ENCODE measurements around the gene KCNIP4.

Gene KCNIP4

DNA sequence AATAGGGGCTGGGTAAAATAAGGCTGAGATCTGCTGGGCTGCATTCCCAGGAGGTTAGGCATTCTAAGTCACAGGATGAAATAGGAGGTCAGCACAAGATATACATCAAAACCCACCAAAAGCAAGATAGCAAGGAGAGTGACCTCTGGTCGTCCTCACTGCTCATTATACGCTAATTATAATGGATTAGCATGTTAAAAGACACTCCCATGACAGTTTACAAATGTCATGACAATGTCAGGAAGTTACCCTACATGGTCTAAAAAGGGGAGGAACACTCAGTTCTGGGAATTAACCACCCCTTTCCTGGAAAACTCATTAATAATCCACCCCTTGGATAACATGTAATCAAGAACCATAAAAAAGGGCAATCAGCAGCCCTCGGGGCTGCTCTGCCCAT, 403.6 kb downstream of the KCNIP4 start:
- no peak overlapping the region for H3K18ac ChIP-seq (ENCODE audit: low read length)
- H4K5ac ChIP-seq (ENCODE audit: low read length): no peak overlapping the region
- no CpG with 5 or more reads among the region's 3 CpGs for WGBS (ENCODE audit: extremely low coverage, insufficient coverage, low lambda C conversion rate)
- H3K4me1 ChIP-seq (ENCODE audit: control insufficient read depth, low read depth, low read length): no peaks in the 10 kb centered on the region
- H2BK5ac ChIP-seq (ENCODE audit: low read length): no peak overlapping the region
- H2AK5ac ChIP-seq (ENCODE audit: low read length): no peak overlapping the region
- no peak overlapping the region for H4K8ac ChIP-seq (ENCODE audit: low read depth, low read length)
- no peak overlapping the region for H3K9ac ChIP-seq (ENCODE audit: low read length)
- no peak overlapping the region for H3K4me2 ChIP-seq (ENCODE audit: low read length)
- H3K36me3 ChIP-seq (ENCODE audit: control insufficient read depth, insufficient read depth, low read length): no peaks in the 10 kb centered on the region
- H3K27ac ChIP-seq (ENCODE audit: low read depth, low read length): no peak overlapping the region
- no peak overlapping the region for H2BK120ac ChIP-seq (ENCODE audit: low read depth, low read length)
- no peaks in the 10 kb centered on the region for H3K79me1 ChIP-seq (ENCODE audit: low read length)
- H3K4ac ChIP-seq (ENCODE audit: low read depth, low read length): no peak overlapping the region
- no peak for DNase-seq
- no peak overlapping the region for H3K4me3 ChIP-seq (ENCODE audit: low read length)
- H3K27me3 ChIP-seq (ENCODE audit: insufficient read depth, low read length, poor library complexity): no peaks in the 10 kb centered on the region
- no peak overlapping the region for H3K56ac ChIP-seq (ENCODE audit: low read length)
- no peak overlapping the region for H2BK15ac ChIP-seq (replicated peaks; ENCODE audit: low read depth)
- no peaks in the 10 kb centered on the region for H3K79me2 ChIP-seq (ENCODE audit: control insufficient read depth, insufficient read depth, low read length)
- no peak overlapping the region for H3K23ac ChIP-seq (ENCODE audit: low read length)

DNA sequence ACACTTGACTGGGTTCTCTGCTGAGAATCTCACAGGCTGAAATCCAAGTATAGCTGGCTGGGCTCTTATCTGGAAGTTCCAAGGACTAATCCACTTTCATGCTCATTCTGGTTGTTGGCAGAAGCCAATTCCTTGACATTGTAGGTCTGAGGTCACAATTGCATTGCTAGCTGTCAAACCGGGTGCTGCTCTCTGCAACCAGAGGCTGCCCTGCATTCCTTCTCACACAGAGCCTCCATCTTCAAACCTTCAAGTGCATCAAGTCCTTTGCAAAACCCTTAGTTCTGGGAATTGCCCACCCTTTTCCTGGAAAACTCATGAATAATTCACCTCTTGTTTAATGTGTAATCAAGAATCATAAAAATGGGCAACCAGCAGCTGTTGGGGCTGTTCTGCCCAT, 404.2 kb downstream of the KCNIP4 start:
- H2BK120ac ChIP-seq (ENCODE audit: low read depth, low read length): no peak overlapping the region
- no peaks in the 10 kb centered on the region for H3K27me3 ChIP-seq (ENCODE audit: insufficient read depth, low read length, poor library complexity)
- no peak overlapping the region for H3K27ac ChIP-seq (ENCODE audit: low read depth, low read length)
- H3K79me2 ChIP-seq (ENCODE audit: control insufficient read depth, insufficient read depth, low read length): no peaks in the 10 kb centered on the region
- H3K23ac ChIP-seq (ENCODE audit: low read length): no peak overlapping the region
- DNase-seq: peak; percentile 38
- no peaks in the 10 kb centered on the region for H3K4me1 ChIP-seq (ENCODE audit: control insufficient read depth, low read depth, low read length)
- no peak overlapping the region for H2BK5ac ChIP-seq (ENCODE audit: low read length)
- no peaks in the 10 kb centered on the region for H3K36me3 ChIP-seq (ENCODE audit: control insufficient read depth, insufficient read depth, low read length)
- H3K4me2 ChIP-seq (ENCODE audit: low read length): no peak overlapping the region
- H2AK5ac ChIP-seq (ENCODE audit: low read length): no peak overlapping the region
- H3K4ac ChIP-seq (ENCODE audit: low read depth, low read length): no peak overlapping the region
- H3K79me1 ChIP-seq (ENCODE audit: low read length): no peaks in the 10 kb centered on the region
- no peak overlapping the region for H3K9ac ChIP-seq (ENCODE audit: low read length)
- WGBS (ENCODE audit: extremely low coverage, insufficient coverage, low lambda C conversion rate): no CpG with 5 or more reads among the region's 1 CpG
- H2BK15ac ChIP-seq (replicated peaks; ENCODE audit: low read depth): no peak overlapping the region
- no peak overlapping the region for H4K8ac ChIP-seq (ENCODE audit: low read depth, low read length)
- no peak overlapping the region for H3K56ac ChIP-seq (ENCODE audit: low read length)
- H4K5ac ChIP-seq (ENCODE audit: low read length): no peak overlapping the region
- H3K18ac ChIP-seq (ENCODE audit: low read length): no peak overlapping the region
- no peak overlapping the region for H3K4me3 ChIP-seq (ENCODE audit: low read length)

DNA sequence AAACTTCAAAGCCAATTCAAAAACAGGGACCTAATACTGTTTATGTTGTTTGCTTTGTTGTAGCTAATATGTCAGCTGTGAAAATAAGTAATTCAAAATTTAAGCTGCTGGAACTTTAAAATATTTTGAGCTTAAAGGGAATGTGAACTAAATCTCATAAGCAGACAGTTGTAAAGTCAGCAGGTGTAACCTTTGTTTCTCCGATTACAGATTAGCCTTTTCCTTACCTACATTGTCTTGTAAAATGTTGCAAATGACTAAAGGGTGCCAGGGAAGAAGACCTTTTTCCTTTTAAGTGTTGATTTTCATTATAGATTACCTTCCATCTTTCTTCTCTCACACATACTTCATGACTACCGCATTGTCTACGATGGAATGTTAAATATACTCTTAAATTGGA, 405.1 kb downstream of the KCNIP4 start:
- H2BK5ac ChIP-seq (ENCODE audit: low read length): no peak overlapping the region
- H3K27me3 ChIP-seq (ENCODE audit: insufficient read depth, low read length, poor library complexity): no peaks in the 10 kb centered on the region
- no peak overlapping the region for H3K4me3 ChIP-seq (ENCODE audit: low read length)
- H3K4me2 ChIP-seq (ENCODE audit: low read length): no peak overlapping the region
- no peak overlapping the region for H3K9ac ChIP-seq (ENCODE audit: low read length)
- no peaks in the 10 kb centered on the region for H3K79me1 ChIP-seq (ENCODE audit: low read length)
- H2BK120ac ChIP-seq (ENCODE audit: low read depth, low read length): no peak overlapping the region
- no peak overlapping the region for H3K56ac ChIP-seq (ENCODE audit: low read length)
- H3K36me3 ChIP-seq (ENCODE audit: control insufficient read depth, insufficient read depth, low read length): no peaks in the 10 kb centered on the region
- no peak overlapping the region for H3K27ac ChIP-seq (ENCODE audit: low read depth, low read length)
- no peak overlapping the region for H3K4ac ChIP-seq (ENCODE audit: low read depth, low read length)
- no peak for DNase-seq
- no peaks in the 10 kb centered on the region for H3K4me1 ChIP-seq (ENCODE audit: control insufficient read depth, low read depth, low read length)
- H3K18ac ChIP-seq (ENCODE audit: low read length): no peak overlapping the region
- no CpG with 5 or more reads among the region's 3 CpGs for WGBS (ENCODE audit: extremely low coverage, insufficient coverage, low lambda C conversion rate)
- no peak overlapping the region for H2AK5ac ChIP-seq (ENCODE audit: low read length)
- H4K5ac ChIP-seq (ENCODE audit: low read length): no peak overlapping the region
- no peak overlapping the region for H2BK15ac ChIP-seq (replicated peaks; ENCODE audit: low read depth)
- no peaks in the 10 kb centered on the region for H3K79me2 ChIP-seq (ENCODE audit: control insufficient read depth, insufficient read depth, low read length)
- no peak overlapping the region for H3K23ac ChIP-seq (ENCODE audit: low read length)
- H4K8ac ChIP-seq (ENCODE audit: low read depth, low read length): no peak overlapping the region

DNA sequence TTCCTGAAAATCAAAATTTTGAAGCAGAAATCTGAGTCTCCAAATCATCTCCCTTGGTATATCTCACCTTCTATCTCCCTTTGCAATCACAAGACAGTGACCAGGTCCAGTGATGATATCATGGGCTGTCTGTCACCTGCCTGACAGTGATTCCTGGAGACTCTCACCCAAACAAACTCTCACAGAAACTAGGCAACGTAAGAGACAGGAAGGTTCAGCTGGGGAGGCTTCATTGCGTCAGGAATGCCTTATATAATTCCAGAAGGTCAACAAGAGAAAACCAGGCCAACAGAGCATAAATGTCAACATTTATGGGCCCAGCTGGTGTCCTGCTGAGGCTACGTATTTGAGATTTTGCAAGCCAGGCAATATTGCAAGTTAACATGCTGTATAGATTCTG, 412.7 kb downstream of the KCNIP4 start:
- Histone ChIP-seq H2BK15ac (replicated peaks; ENCODE audit: low read depth) (peak overlapping the region; percentile 36), H3K18ac (ENCODE audit: low read length) (no peak overlapping the region), H3K27ac (ENCODE audit: low read depth, low read length) (no peak overlapping the region), H3K9ac (ENCODE audit: low read length) (no peak overlapping the region), H2BK5ac (ENCODE audit: low read length) (no peak overlapping the region), H3K36me3 (ENCODE audit: control insufficient read depth, insufficient read depth, low read length) (no peaks in the 10 kb centered on the region), H3K23ac (ENCODE audit: low read length) (no peak overlapping the region), H3K27me3 (ENCODE audit: insufficient read depth, low read length, poor library complexity) (no peaks in the 10 kb centered on the region), H3K4me2 (ENCODE audit: low read length) (no peak overlapping the region), H3K79me2 (ENCODE audit: control insufficient read depth, insufficient read depth, low read length) (no peaks in the 10 kb centered on the region), H3K79me1 (ENCODE audit: low read length) (no peaks in the 10 kb centered on the region), H3K4ac (ENCODE audit: low read depth, low read length) (no peak overlapping the region), H4K5ac (ENCODE audit: low read length) (no peak overlapping the region), H4K8ac (ENCODE audit: low read depth, low read length) (no peak overlapping the region), H2AK5ac (ENCODE audit: low read length) (no peak overlapping the region), H3K4me3 (ENCODE audit: low read length) (no peak overlapping the region), H3K56ac (ENCODE audit: low read length) (no peak overlapping the region), H2BK120ac (ENCODE audit: low read depth, low read length) (no peak overlapping the region), H3K4me1 (ENCODE audit: control insufficient read depth, low read depth, low read length) (no peaks in the 10 kb centered on the region)
- WGBS (ENCODE audit: extremely low coverage, insufficient coverage, low lambda C conversion rate): no CpG with 5 or more reads among the region's 3 CpGs
- peak; percentile 85 for DNase-seq

DNA sequence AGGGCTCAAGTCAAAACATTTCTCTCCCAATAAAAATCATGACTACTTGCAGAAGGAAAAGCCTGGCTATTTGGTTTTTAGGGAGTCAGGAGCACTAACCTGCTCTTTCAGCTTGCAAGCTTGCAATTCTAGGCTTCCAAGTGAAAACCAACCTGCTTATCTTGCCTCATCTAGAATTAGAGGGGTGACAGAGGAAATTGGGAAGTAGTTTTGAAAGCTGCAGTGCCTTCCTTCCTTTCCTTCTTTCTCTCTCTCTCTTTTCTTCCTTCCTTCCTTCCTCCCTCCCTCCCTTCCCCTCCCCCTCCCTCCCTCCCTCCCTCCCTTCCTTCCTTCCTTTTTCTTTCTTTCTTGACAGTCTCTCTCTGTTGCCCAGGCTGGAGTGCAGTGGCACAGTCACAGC, 417.5 kb downstream of the KCNIP4 start:
- H3K4me3 ChIP-seq (ENCODE audit: low read length): no peak overlapping the region
- H2BK120ac ChIP-seq (ENCODE audit: low read depth, low read length): no peak overlapping the region
- no peak overlapping the region for H3K9ac ChIP-seq (ENCODE audit: low read length)
- H4K5ac ChIP-seq (ENCODE audit: low read length): no peak overlapping the region
- H4K8ac ChIP-seq (ENCODE audit: low read depth, low read length): no peak overlapping the region
- H3K4me1 ChIP-seq (ENCODE audit: control insufficient read depth, low read depth, low read length): no peaks in the 10 kb centered on the region
- H3K23ac ChIP-seq (ENCODE audit: low read length): no peak overlapping the region
- no peak overlapping the region for H2BK5ac ChIP-seq (ENCODE audit: low read length)
- H3K36me3 ChIP-seq (ENCODE audit: control insufficient read depth, insufficient read depth, low read length): no peaks in the 10 kb centered on the region
- no peaks in the 10 kb centered on the region for H3K79me1 ChIP-seq (ENCODE audit: low read length)
- no peaks in the 10 kb centered on the region for H3K79me2 ChIP-seq (ENCODE audit: control insufficient read depth, insufficient read depth, low read length)
- DNase-seq: no peak
- H3K56ac ChIP-seq (ENCODE audit: low read length): no peak overlapping the region
- no peak overlapping the region for H3K4me2 ChIP-seq (ENCODE audit: low read length)
- no peak overlapping the region for H2AK5ac ChIP-seq (ENCODE audit: low read length)
- no peak overlapping the region for H2BK15ac ChIP-seq (replicated peaks; ENCODE audit: low read depth)
- no peak overlapping the region for H3K27ac ChIP-seq (ENCODE audit: low read depth, low read length)
- H3K18ac ChIP-seq (ENCODE audit: low read length): no peak overlapping the region
- no peak overlapping the region for H3K4ac ChIP-seq (ENCODE audit: low read depth, low read length)
- no peaks in the 10 kb centered on the region for H3K27me3 ChIP-seq (ENCODE audit: insufficient read depth, low read length, poor library complexity)

DNA sequence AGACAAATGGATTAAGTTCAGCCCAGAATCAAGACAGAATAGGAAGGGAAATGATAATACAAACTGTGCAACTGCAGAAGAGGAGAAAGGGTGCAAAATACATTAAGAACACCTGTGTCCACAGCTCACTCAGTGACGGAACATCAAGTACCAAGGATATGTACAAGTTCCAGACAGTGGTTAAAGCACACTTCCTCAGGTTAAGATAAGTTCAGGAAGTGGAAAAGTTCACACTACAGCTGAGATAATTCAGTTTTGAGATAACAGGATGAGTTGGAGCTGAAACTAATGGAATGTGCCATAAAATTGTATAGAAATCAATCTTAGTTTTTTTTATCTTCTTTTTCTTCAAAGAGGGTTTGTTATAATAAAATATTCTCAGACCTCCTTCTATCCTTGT, 419.4 kb downstream of the KCNIP4 start:
- no peak overlapping the region for H4K5ac ChIP-seq (ENCODE audit: low read length)
- H3K23ac ChIP-seq (ENCODE audit: low read length): no peak overlapping the region
- H2BK5ac ChIP-seq (ENCODE audit: low read length): no peak overlapping the region
- no peaks in the 10 kb centered on the region for H3K4me1 ChIP-seq (ENCODE audit: control insufficient read depth, low read depth, low read length)
- no peak overlapping the region for H3K4me3 ChIP-seq (ENCODE audit: low read length)
- no peak overlapping the region for H4K8ac ChIP-seq (ENCODE audit: low read depth, low read length)
- no CpG with 5 or more reads among the region's 1 CpG for WGBS (ENCODE audit: extremely low coverage, insufficient coverage, low lambda C conversion rate)
- no peak overlapping the region for H3K18ac ChIP-seq (ENCODE audit: low read length)
- no peaks in the 10 kb centered on the region for H3K79me2 ChIP-seq (ENCODE audit: control insufficient read depth, insufficient read depth, low read length)
- no peaks in the 10 kb centered on the region for H3K79me1 ChIP-seq (ENCODE audit: low read length)
- DNase-seq: no peak
- H3K56ac ChIP-seq (ENCODE audit: low read length): no peak overlapping the region
- H2BK15ac ChIP-seq (replicated peaks; ENCODE audit: low read depth): no peak overlapping the region
- H3K27me3 ChIP-seq (ENCODE audit: insufficient read depth, low read length, poor library complexity): no peaks in the 10 kb centered on the region
- no peaks in the 10 kb centered on the region for H3K36me3 ChIP-seq (ENCODE audit: control insufficient read depth, insufficient read depth, low read length)
- no peak overlapping the region for H3K27ac ChIP-seq (ENCODE audit: low read depth, low read length)
- no peak overlapping the region for H3K4me2 ChIP-seq (ENCODE audit: low read length)
- no peak overlapping the region for H2AK5ac ChIP-seq (ENCODE audit: low read length)
- H2BK120ac ChIP-seq (ENCODE audit: low read depth, low read length): no peak overlapping the region
- no peak overlapping the region for H3K9ac ChIP-seq (ENCODE audit: low read length)
- H3K4ac ChIP-seq (ENCODE audit: low read depth, low read length): no peak overlapping the region
